Astrocyte (in vitro differentiated cells and primary cell): ENCODE data around the gene ELMO1. TPM values are rescaled to one million over a fixed set of nuclear protein-coding genes. Genes with fewer than 3 reads are reported as not detected.

Source experiments
- DNase-seq: peaks from one replicate; pipeline ENCODE4 v3.0.0-alpha.2; 2010; ENCODE audit warnings: low read depth
- FAIRE-seq: peaks from 2 replicates; lab custom pipeline; 2011; peaks lifted over from hg19 to GRCh38; lab: Jason Lieb, UNC
- H2AFZ ChIP-seq: 2 replicates; pipeline ENCODE4 v1.6.0; 2012; ENCODE audit warnings: low read depth, low read length, inconsistent platforms
- H3K27ac ChIP-seq: 2 replicates; pipeline ENCODE4 v1.5.1; 2011; ENCODE audit warnings: low read depth, low read length, inconsistent platforms
- H3K27me3 ChIP-seq: 2 replicates; pipeline ENCODE4 v1.6.0; 2011; ENCODE audit warnings: low read length, inconsistent platforms; ENCODE audit not compliant: insufficient read depth
- H3K36me3 ChIP-seq: 2 replicates; pipeline ENCODE4 v1.5.1; 2011; ENCODE audit warnings: low read length, inconsistent platforms; ENCODE audit not compliant: insufficient read depth
- H3K4me1 ChIP-seq: 2 replicates; pipeline ENCODE4 v1.5.1; 2011; ENCODE audit warnings: low read length, inconsistent platforms; ENCODE audit not compliant: insufficient read depth
- H3K4me2 ChIP-seq: 2 replicates; pipeline ENCODE4 v1.6.0; 2012; ENCODE audit warnings: low read length, inconsistent platforms
- H3K4me3 ChIP-seq: 2 replicates; pipeline ENCODE4 v1.5.1; 2011; ENCODE audit warnings: low read depth, mild to moderate bottlenecking, low read length, inconsistent platforms; ENCODE audit not compliant: insufficient read depth
- H3K79me2 ChIP-seq: 2 replicates; pipeline ENCODE4 v1.6.0; 2012; ENCODE audit warnings: mild to moderate bottlenecking, low read length, inconsistent platforms; ENCODE audit not compliant: insufficient read depth
- H3K9ac ChIP-seq: 2 replicates; pipeline ENCODE4 v1.6.0; 2012; ENCODE audit warnings: mild to moderate bottlenecking, low read length, inconsistent platforms
- H3K9me3 ChIP-seq: 2 replicates; pipeline ENCODE4 v1.5.1; 2012; ENCODE audit warnings: low read depth, mild to moderate bottlenecking, low read length, inconsistent platforms; ENCODE audit not compliant: insufficient read depth
- H4K20me1 ChIP-seq: 2 replicates; pipeline ENCODE4 v1.6.0; 2012; ENCODE audit warnings: low read length, inconsistent platforms; ENCODE audit not compliant: insufficient read depth
- H3K27ac Mint-ChIP-seq: one replicate; pipeline ENCODE4 v1.8.0; 2021; ENCODE audit warnings: mild to moderate bottlenecking, mixed read lengths; ENCODE audit not compliant: unreplicated experiment
- H3K27me3 Mint-ChIP-seq: one replicate; pipeline ENCODE4 v1.8.0; 2021; ENCODE audit warnings: low read depth, mixed read lengths; ENCODE audit not compliant: unreplicated experiment
- H3K36me3 Mint-ChIP-seq: one replicate; pipeline ENCODE4 v1.8.0; 2021; ENCODE audit warnings: low read depth, mixed read lengths; ENCODE audit not compliant: unreplicated experiment
- H3K4me1 Mint-ChIP-seq: one replicate; pipeline ENCODE4 v1.8.0; 2021; ENCODE audit warnings: low read depth, mixed read lengths; ENCODE audit not compliant: unreplicated experiment
- H3K4me3 Mint-ChIP-seq: one replicate; pipeline ENCODE4 v1.8.0; 2021; ENCODE audit warnings: mild to moderate bottlenecking, moderate library complexity, mixed read lengths; ENCODE audit not compliant: unreplicated experiment
- H3K9me3 Mint-ChIP-seq: one replicate; pipeline ENCODE4 v1.8.0; 2021; ENCODE audit warnings: mild to moderate bottlenecking, mixed read lengths; ENCODE audit not compliant: unreplicated experiment
- CTCF ChIP-seq: IDR thresholded peaks from 2 replicates; pipeline ENCODE4 v1.5.1; 2011; ENCODE audit warnings: low read depth, mild to moderate bottlenecking, inconsistent platforms, low read length, moderate library complexity; ENCODE audit not compliant: insufficient read depth
- EZH2 ChIP-seq: IDR thresholded peaks from 2 replicates; pipeline ENCODE4 v1.6.1; 2012; ENCODE audit warnings: mild to moderate bottlenecking, low read length, inconsistent platforms; ENCODE audit not compliant: insufficient read depth
- total RNA-seq: library from RNA; stranded (reverse); gene quantifications from 2 replicates; pipeline ENCODE4 v1.2.1, GENCODE V29; 2021

Gene ELMO1
- total RNA-seq, 1 donor from 2014 or later: 20.4 TPM

DNA sequence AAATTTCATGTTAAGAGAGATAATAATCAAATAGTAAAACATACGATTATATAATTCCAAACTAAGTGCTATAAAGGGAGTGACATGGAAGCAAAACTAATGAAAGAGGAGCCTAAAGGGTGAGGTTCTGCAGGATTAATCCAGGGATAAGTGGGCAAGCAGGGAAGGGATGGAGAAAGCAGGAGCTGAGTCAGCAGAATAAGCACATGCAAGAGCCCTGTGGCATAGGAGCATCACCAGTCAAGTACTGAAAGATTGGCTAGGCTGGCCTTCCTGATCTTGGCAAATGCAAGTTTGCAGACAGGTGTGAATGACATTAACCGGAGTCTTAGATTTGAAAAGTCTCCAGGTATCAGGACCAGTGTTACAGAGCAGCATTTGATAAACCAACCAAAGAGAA is 336.4 kb downstream of the ELMO1 start:
- H3K4me1 Mint-ChIP-seq: peaks cover 31% of the 10 kb centered on the region
- no peaks in the 10 kb centered on the region for H3K79me2 ChIP-seq
- H3K9me3 ChIP-seq: peaks cover 3% of the 10 kb centered on the region
- H3K9me3 Mint-ChIP-seq: no peaks in the 10 kb centered on the region
- H3K4me1 ChIP-seq: no peaks in the 10 kb centered on the region
- no peaks in the 10 kb centered on the region for H3K27me3 ChIP-seq
- no peak overlapping the region for H3K4me3 ChIP-seq
- no peak overlapping the region for H3K9ac ChIP-seq
- no peaks in the 10 kb centered on the region for H3K27me3 Mint-ChIP-seq
- FAIRE-seq (no peak), DNase-seq (no peak)
- TF ChIP-seq CTCF (no peak), EZH2 (no peak)
- H3K36me3 ChIP-seq: no peaks in the 10 kb centered on the region
- no peak overlapping the region for H3K27ac ChIP-seq
- no peak overlapping the region for H3K27ac Mint-ChIP-seq
- no peak overlapping the region for H3K4me3 Mint-ChIP-seq
- H3K36me3 Mint-ChIP-seq: peaks cover 6% of the 10 kb centered on the region
- H2AFZ ChIP-seq: no peak overlapping the region
- H4K20me1 ChIP-seq: no peaks in the 10 kb centered on the region
- H3K4me2 ChIP-seq: no peak overlapping the region

DNA sequence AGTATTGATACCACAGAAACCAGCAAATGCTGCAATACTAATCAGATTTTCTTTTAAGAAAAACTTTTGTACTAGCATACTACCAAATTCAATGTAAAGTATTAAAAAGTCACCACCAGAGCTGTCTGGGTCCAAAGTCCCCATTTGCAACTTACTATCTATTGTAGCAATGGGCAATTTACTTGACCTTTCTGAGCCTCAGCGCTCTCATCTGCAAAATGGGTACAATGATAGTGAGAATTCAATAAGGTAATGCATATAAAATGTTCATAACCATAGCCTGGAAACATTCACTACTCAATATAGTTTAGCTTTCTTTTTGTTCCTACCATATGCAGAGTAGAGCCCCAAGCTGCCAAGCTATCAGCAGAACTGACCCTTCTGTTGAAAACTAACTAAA is 337.2 kb downstream of the ELMO1 start:
- Histone ChIP-seq H3K27ac (no peak overlapping the region), H3K36me3 (no peaks in the 10 kb centered on the region), H3K79me2 (no peaks in the 10 kb centered on the region), H3K9ac (no peak overlapping the region), H2AFZ (no peak overlapping the region), H3K4me2 (no peak overlapping the region), H3K9me3 (peaks cover 3% of the 10 kb centered on the region), H3K4me3 (no peak overlapping the region), H3K4me1 (no peaks in the 10 kb centered on the region), H3K27me3 (no peaks in the 10 kb centered on the region), H4K20me1 (no peaks in the 10 kb centered on the region)
- Mint-ChIP-seq H3K4me3 (no peak overlapping the region), H3K27me3 (no peaks in the 10 kb centered on the region), H3K27ac (no peak overlapping the region), H3K36me3 (peaks cover 6% of the 10 kb centered on the region), H3K9me3 (no peaks in the 10 kb centered on the region), H3K4me1 (peaks cover 24% of the 10 kb centered on the region)
- FAIRE-seq: no peak
- TF ChIP-seq CTCF (no peak), EZH2 (no peak)
- no peak for DNase-seq

DNA sequence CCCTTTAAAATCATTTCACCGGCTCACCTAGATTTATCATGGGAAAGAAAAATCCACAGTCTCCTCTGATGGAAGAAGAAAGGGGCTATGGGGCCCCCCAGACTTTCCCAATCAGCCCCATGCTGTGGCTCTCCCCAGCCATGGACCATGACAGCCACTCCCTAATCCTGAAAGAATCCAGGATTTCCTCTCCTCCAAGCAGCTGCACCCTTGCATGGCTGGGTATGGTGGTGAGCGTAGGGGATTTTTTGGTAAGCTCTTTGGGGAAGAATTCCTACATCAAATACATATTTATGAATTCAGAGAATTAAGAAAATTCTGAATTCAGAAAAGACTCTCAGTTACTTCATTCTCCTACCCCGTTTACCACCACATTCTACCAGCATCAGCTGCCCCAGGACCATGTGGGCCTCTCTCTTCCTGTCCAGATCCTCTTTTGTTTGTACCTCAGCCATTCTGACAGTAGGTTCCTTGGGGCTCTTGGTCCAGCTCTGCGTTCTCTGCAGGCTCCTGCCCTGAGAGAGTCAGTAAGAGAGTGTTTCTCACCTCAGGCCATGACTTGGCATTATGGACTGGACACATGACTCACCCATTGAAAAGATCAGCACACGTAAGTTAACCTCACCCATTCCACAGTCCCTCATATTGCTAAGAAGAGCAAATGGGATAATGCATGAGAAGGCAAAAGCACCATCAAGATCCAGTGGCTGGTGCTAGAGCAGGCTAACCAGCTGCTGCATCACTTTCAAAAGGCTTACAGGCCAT is 337.8 kb downstream of the ELMO1 start:
- TF ChIP-seq CTCF: no peak
- TF ChIP-seq EZH2: no peak
- Histone ChIP-seq H3K9ac (no peak overlapping the region), H3K27ac (no peak overlapping the region), H3K4me1 (no peaks in the 10 kb centered on the region), H2AFZ (no peak overlapping the region), H3K9me3 (peaks cover 3% of the 10 kb centered on the region), H4K20me1 (no peaks in the 10 kb centered on the region), H3K36me3 (no peaks in the 10 kb centered on the region), H3K79me2 (no peaks in the 10 kb centered on the region), H3K4me2 (no peak overlapping the region), H3K4me3 (no peak overlapping the region), H3K27me3 (no peaks in the 10 kb centered on the region)
- FAIRE-seq (no peak), DNase-seq (no peak)
- H3K36me3 Mint-ChIP-seq: peaks cover 6% of the 10 kb centered on the region
- no peaks in the 10 kb centered on the region for H3K9me3 Mint-ChIP-seq
- H3K27me3 Mint-ChIP-seq: no peaks in the 10 kb centered on the region
- peaks cover 20% of the 10 kb centered on the region for H3K4me1 Mint-ChIP-seq
- H3K4me3 Mint-ChIP-seq: no peak overlapping the region
- no peak overlapping the region for H3K27ac Mint-ChIP-seq
